Measurements from ENCODE around the gene ZNF746. TPM values are rescaled to one million over a fixed set of nuclear protein-coding genes. Genes with fewer than 3 reads are reported as not detected.

The ZNF746 gene
- total and polyA plus RNA-seq, 2 of the 13 experiments (the other 11 are each of a cell fraction or from before 2014, with no cell fraction given): 3.8 to 8.1 TPM

GRCh38 chr7:149497467-149498261 is at the start of gene ZNF746 (continued):
- TF ChIP-seq ZNF335 (CRISPR knock-in tag; IDR thresholded peaks at IDR 0.05) (no peak), RBAK (CRISPR knock-in tag; IDR thresholded peaks at IDR 0.05) (no peak), ELF4 (CRISPR knock-in tag; IDR thresholded peaks at IDR 0.05; ENCODE audit: borderline replicate concordance) (no peak), ZNF646 (CRISPR knock-in tag; IDR thresholded peaks at IDR 0.05) (no peak), THAP11 (CRISPR knock-in tag; IDR thresholded peaks at IDR 0.05) (peak; percentile 69), ZNF747 (CRISPR knock-in tag; IDR thresholded peaks at IDR 0.05; ENCODE audit: borderline replicate concordance) (no peak), TSC22D2 (CRISPR knock-in tag; IDR thresholded peaks at IDR 0.05; ENCODE audit: borderline replicate concordance) (no peak), ZNF615 (CRISPR knock-in tag; IDR thresholded peaks at IDR 0.05; ENCODE audit: borderline replicate concordance) (no peak), DMTF1 (CRISPR knock-in tag; IDR thresholded peaks at IDR 0.05) (no peak), ZNF432 (CRISPR knock-in tag; IDR thresholded peaks at IDR 0.05; ENCODE audit: borderline replicate concordance) (no peak), FOXO1 (CRISPR knock-in tag; IDR thresholded peaks at IDR 0.05) (0 out of 2 replicates have a peak, but pooled peaks have one; percentile 9), MAZ (IDR thresholded peaks at IDR 0.05; ENCODE audit: borderline replicate concordance, low read depth, low read length) (peak; percentile 91; the same call in 1 of the 2 replicates), MAZ (CRISPR knock-in tag; IDR thresholded peaks at IDR 0.05; ENCODE audit: low read depth) (no peak; the same call in 1 of the 2 replicates)
- TF ChIP-seq, protein P1, sequence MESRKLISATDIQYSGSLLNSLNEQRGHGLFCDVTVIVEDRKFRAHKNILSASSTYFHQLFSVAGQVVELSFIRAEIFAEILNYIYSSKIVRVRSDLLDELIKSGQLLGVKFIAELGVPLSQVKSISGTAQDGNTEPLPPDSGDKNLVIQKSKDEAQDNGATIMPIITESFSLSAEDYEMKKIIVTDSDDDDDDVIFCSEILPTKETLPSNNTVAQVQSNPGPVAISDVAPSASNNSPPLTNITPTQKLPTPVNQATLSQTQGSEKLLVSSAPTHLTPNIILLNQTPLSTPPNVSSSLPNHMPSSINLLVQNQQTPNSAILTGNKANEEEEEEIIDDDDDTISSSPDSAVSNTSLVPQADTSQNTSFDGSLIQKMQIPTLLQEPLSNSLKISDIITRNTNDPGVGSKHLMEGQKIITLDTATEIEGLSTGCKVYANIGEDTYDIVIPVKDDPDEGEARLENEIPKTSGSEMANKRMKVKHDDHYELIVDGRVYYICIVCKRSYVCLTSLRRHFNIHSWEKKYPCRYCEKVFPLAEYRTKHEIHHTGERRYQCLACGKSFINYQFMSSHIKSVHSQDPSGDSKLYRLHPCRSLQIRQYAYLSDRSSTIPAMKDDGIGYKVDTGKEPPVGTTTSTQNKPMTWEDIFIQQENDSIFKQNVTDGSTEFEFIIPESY (CRISPR knock-in tag; IDR thresholded peaks at IDR 0.05): no peak
- TF ChIP-seq, protein P2, sequence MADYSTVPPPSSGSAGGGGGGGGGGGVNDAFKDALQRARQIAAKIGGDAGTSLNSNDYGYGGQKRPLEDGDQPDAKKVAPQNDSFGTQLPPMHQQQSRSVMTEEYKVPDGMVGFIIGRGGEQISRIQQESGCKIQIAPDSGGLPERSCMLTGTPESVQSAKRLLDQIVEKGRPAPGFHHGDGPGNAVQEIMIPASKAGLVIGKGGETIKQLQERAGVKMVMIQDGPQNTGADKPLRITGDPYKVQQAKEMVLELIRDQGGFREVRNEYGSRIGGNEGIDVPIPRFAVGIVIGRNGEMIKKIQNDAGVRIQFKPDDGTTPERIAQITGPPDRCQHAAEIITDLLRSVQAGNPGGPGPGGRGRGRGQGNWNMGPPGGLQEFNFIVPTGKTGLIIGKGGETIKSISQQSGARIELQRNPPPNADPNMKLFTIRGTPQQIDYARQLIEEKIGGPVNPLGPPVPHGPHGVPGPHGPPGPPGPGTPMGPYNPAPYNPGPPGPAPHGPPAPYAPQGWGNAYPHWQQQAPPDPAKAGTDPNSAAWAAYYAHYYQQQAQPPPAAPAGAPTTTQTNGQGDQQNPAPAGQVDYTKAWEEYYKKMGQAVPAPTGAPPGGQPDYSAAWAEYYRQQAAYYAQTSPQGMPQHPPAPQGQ (CRISPR knock-in tag; IDR thresholded peaks at IDR 0.05; ENCODE audit: borderline replicate concordance): no peak
